ENCODE results near the gene TSPOAP1.

Gene TSPOAP1

DNA sequence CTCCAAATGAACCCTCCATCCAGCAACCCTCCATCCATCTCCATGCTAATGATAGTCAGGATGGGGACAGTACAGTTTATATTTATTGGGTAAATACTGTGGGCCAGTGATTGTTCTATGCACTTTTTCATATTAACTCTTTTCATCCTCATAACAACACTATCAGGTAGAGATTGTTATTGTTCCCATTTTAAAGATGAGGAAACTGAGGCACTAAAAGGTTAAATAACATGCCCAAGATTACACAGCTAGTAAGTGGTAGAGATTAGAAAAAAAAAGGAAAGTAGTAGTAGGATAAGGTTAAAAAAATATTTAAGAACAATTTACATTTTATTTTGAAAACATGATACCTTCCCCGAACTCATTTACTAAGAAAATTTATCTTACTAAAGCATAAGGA, 45.3 kb upstream of the TSPOAP1 start:
- TF ChIP-seq, protein P1, sequence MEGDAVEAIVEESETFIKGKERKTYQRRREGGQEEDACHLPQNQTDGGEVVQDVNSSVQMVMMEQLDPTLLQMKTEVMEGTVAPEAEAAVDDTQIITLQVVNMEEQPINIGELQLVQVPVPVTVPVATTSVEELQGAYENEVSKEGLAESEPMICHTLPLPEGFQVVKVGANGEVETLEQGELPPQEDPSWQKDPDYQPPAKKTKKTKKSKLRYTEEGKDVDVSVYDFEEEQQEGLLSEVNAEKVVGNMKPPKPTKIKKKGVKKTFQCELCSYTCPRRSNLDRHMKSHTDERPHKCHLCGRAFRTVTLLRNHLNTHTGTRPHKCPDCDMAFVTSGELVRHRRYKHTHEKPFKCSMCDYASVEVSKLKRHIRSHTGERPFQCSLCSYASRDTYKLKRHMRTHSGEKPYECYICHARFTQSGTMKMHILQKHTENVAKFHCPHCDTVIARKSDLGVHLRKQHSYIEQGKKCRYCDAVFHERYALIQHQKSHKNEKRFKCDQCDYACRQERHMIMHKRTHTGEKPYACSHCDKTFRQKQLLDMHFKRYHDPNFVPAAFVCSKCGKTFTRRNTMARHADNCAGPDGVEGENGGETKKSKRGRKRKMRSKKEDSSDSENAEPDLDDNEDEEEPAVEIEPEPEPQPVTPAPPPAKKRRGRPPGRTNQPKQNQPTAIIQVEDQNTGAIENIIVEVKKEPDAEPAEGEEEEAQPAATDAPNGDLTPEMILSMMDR (IDR thresholded peaks at IDR 0.05; ENCODE audit: insufficient read depth, low read depth, low read length, missing control alignments), result no peak
- no peak for DNase-seq (ENCODE audit: low read depth)

DNA sequence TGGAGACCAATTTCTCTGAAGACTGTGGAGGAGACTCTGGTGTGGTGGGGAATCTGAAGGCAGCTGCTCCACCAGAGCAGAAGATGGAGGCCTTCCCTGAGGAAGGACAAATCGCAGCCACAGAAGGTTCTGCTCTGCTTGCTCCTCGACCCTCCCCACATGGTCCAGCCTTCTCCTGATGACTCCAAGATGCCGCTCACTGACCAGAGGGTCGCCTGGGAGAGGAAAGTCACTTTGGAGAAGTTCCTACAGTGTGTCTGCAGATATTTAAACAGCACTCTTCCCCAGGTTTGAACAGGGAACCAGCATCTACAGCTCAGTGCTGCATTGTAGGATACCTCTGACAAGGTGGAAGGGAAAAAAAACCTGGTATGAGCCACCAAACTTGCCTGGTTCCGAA, 44.4 kb upstream of the TSPOAP1 start:
- no peak overlapping the region for H3K4me3 ChIP-seq (ENCODE audit: low read depth, low read length)
- TF ChIP-seq, protein P1 (IDR thresholded peaks at IDR 0.05; ENCODE audit: insufficient read depth, low read depth, low read length, missing control alignments), result no peak
- no peak for DNase-seq (ENCODE audit: low read depth)

More for the DNA sequence above, 45.3 kb upstream of the TSPOAP1 start:
- H3K4me3 ChIP-seq (ENCODE audit: low read depth, low read length), result no peak overlapping the region

DNA sequence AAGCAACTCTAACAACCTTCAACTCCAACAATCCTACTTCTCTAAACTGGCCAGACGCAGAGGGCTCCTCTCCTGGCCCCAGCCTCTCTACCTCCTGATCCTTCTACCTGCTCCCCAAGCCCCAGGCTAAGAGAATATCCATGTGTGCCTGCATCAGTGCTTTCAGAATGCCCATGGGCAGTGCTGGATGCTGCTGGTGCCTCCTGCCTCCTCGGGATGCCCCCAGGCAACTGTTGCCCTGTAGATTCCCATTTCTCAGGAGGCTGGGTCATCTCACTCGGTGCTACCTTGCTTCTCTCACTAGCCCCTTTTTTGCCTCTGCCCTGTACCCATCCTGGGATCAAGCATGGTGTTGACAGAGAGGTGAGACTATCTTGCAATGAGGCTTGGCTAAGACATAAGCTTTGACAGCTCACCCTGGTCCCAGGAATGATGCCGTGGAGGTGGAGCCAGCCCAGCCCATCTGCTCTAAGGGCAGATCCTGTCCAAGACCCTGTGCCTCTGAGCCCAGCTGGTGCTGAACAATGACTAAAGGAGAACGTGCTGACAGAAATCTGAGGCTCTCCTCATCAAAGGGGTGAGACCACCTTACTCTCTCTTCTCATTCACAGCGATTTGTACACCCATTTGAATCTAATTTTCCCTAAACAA, 42.8 kb upstream of the TSPOAP1 start:
- H3K4me3 ChIP-seq (ENCODE audit: low read depth, low read length), result no peak overlapping the region
- no peak for DNase-seq (ENCODE audit: low read depth)
- TF ChIP-seq, protein P1 (IDR thresholded peaks at IDR 0.05; ENCODE audit: insufficient read depth, low read depth, low read length, missing control alignments), result no peak

DNA sequence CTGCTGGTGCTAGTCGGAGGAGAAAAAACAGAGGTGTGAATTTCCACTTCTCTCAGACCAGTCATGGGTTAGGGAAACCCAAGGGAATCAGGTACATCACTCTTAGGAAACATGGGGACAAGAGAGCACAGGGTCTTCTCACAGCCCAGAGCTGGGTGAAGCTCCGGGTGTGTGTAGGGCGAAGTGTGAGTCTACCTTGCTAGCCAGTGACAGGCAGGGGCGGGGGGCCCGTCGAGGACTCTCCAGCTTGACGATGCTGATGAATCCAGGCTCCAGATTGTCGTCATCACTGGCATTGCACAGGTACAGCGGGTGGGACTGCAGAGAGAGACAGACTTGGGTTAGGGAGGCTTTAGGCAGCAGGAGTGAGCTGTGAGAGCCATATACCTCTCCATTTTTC, 42.1 kb upstream of the TSPOAP1 start:
- DNase-seq (ENCODE audit: low read depth), result no peak
- TF ChIP-seq, protein P1 (IDR thresholded peaks at IDR 0.05; ENCODE audit: insufficient read depth, low read depth, low read length, missing control alignments), result no peak
- H3K4me3 ChIP-seq (ENCODE audit: low read depth, low read length), result no peak overlapping the region

DNA sequence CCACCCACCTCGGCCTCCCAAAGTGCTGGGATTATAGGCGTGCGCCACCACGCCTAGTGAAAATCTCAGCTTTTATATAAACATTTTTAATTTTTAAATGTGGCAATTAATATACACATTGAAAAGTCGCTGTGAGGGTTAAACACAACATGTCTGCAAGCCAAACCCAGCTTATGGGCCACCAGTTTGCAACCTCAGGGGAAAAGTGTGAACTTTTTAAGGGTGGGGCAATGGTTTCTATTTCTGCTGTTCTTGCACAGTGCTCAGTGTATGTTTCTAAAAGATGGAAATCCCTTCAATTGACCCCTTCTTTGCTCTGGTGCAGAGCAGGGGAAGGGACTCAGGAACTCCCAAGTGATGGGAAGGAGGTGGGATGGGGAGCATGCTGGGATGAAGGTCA, 41.7 kb upstream of the TSPOAP1 start:
- H3K4me3 ChIP-seq (ENCODE audit: low read depth, low read length), result no peak overlapping the region
- TF ChIP-seq, protein P1 (IDR thresholded peaks at IDR 0.05; ENCODE audit: insufficient read depth, low read depth, low read length, missing control alignments), result no peak

DNA sequence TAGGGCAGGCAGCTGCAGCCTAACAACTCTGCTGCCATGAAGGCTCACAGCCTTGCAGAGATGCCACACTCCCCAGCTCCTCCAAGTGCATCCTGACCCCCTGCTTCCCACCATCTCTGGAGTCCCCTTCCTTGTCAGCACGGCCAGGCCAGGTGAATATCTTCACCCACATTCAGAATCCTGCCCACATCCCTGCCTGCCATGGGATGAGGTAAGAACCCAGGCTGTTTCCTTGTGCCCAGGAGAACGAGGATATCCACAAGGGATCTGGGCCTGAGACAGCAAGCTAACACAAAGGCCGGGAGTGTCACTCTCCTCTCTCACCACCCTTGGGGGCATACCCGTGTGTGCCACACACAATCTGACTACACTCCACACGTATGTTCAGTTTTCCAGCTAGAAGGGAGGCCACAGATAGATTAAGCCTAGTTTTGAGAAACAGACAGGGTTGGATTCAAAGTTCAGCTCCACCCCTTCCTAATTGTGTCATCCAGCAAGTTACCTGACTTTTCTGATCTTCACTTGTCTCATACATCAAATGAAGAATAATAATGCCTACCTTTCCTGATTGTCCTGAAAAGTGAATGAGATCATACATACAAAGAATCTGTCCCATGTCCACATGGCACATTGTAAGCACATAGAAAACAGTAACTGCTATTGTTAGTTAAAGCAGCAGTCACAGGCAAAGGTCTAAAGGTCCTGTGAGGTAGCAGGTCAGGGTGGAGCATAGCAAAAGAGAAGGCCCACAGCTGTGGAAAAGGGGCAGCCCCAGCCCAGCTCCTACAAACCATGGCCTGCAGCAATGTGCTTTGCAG, 40.8 kb upstream of the TSPOAP1 start:
- no peak overlapping the region for H3K4me3 ChIP-seq (ENCODE audit: low read depth, low read length)
- TF ChIP-seq, protein P1 (IDR thresholded peaks at IDR 0.05; ENCODE audit: insufficient read depth, low read depth, low read length, missing control alignments), result no peak
- DNase-seq (ENCODE audit: low read depth), result no peak

More for the DNA sequence above, 41.7 kb upstream of the TSPOAP1 start:
- no peak for DNase-seq (ENCODE audit: low read depth)
